Adrenal gland (tissue), 5 donors: ENCODE measurements around the gene TRAF3.

ENCODE experiments used
- CTCF ChIP-seq, 6 experiments: fragments of 450-650 bp in 4 of 6; fragments of 200-600 bp in 2 of 6; sonication (generic) in 1 of 6; IDR thresholded peaks; 1 replicate in 5 of 6; 2 replicates in 1 of 6; pipeline versions ENCODE4 v1.5.1 to v1.8.0; 2016 to 2021; ENCODE audit warnings: antibody characterized with exemption in 6 of 6, mild to moderate bottlenecking in 2 of 6, moderate library complexity in 1 of 6
- POLR2A ChIP-seq, 2 donors: fragments of 450-650 bp; IDR thresholded peaks; one replicate each; pipeline ENCODE4 v1.6.1; 2017; ENCODE audit warnings: antibody characterized with exemption in 2 of 2, mild to moderate bottlenecking in 2 of 2, moderate library complexity in 1 of 2
- donor health status: DM: no; HTN: no; CAD: no.

- TF ChIP-seq CTCF (IDR thresholded peaks at IDR 0.05) (no peak), POLR2A (IDR thresholded peaks at IDR 0.05) (no peak)
Measured at GRCh38 chr14:102768223-102769048, 8.8 kb upstream of the TRAF3 start.
